Measurements from ENCODE around the gene DTD1.

DTD1 gene

DNA sequence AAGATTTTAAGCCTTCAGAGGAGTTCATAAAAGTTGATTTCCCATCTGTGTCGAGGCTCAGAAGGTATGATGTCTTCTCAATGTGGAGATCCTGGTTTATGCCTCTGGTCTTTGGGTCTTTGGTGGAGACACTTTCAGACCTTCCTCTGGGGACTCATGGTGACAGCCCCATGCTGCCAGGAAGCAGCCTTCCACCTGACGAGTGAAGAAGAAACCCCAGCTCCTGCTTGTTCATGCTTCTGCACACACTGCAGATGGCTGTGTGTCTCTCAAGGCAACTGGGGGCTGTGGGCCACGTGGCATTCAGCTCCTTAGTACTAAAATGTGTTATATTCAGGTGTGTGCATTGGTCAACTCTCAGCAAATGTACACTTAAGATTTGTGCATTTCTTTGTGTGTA lies 220.9 kb downstream of the DTD1 start (continued):
- TF ChIP-seq, protein P1, sequence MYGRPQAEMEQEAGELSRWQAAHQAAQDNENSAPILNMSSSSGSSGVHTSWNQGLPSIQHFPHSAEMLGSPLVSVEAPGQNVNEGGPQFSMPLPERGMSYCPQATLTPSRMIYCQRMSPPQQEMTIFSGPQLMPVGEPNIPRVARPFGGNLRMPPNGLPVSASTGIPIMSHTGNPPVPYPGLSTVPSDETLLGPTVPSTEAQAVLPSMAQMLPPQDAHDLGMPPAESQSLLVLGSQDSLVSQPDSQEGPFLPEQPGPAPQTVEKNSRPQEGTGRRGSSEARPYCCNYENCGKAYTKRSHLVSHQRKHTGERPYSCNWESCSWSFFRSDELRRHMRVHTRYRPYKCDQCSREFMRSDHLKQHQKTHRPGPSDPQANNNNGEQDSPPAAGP (tag by site-specific recombination; IDR thresholded peaks at IDR 0.05) = no peak
- TF ChIP-seq, protein P2, sequence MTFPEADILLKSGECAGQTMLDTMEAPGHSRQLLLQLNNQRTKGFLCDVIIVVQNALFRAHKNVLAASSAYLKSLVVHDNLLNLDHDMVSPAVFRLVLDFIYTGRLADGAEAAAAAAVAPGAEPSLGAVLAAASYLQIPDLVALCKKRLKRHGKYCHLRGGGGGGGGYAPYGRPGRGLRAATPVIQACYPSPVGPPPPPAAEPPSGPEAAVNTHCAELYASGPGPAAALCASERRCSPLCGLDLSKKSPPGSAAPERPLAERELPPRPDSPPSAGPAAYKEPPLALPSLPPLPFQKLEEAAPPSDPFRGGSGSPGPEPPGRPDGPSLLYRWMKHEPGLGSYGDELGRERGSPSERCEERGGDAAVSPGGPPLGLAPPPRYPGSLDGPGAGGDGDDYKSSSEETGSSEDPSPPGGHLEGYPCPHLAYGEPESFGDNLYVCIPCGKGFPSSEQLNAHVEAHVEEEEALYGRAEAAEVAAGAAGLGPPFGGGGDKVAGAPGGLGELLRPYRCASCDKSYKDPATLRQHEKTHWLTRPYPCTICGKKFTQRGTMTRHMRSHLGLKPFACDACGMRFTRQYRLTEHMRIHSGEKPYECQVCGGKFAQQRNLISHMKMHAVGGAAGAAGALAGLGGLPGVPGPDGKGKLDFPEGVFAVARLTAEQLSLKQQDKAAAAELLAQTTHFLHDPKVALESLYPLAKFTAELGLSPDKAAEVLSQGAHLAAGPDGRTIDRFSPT (tag by site-specific recombination; IDR thresholded peaks at IDR 0.05) = no peak

DNA sequence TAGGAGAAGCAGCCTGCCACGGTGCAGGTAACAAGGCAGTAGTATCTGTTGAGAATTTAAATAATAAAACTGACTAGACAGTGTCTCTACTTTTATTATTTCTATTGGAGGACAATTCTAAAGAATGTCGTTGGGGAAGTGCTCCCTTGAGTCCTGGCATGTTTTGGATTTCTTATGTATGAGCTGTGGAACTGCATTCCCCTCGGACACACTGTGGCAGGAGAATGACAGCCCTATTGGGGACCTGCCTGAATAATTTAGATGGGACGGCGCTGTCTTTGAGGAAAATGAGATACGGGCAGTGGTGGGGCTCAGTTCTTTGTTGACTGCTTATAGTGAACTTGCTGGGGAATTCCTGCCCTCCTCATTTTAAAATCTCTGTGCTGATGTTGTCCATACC lies 223.3 kb downstream of the DTD1 start:
- CTCF ChIA-PET = no interaction called here
- POLR2A ChIA-PET = no interaction called here
- H3K36me3 ChIP-seq (ENCODE audit: control insufficient read depth in 2 of 2, insufficient read depth in 1 of 2, low read length in 2 of 2) = no peaks in the 10 kb centered on the region
- H3K4me3 ChIP-seq (ENCODE audit: low read depth, low read length) = no peak overlapping the region
- no peaks in the 10 kb centered on the region for H3K9me3 ChIP-seq (ENCODE audit: control insufficient read depth, insufficient read depth, low read depth, low read length)
- TF ChIP-seq ZNF184 (tag by site-specific recombination; IDR thresholded peaks at IDR 0.05) (no peak), ZBTB1 (tag by site-specific recombination; IDR thresholded peaks at IDR 0.05) (no peak), ZXDB (tag by site-specific recombination; IDR thresholded peaks at IDR 0.05) (no peak), ZNF169 (tag by site-specific recombination; IDR thresholded peaks at IDR 0.05) (no peak), ZNF23 (tag by site-specific recombination; IDR thresholded peaks at IDR 0.05; ENCODE audit: borderline replicate concordance) (no peak), GLI4 (tag by site-specific recombination; IDR thresholded peaks at IDR 0.05) (no peak), ZNF501 (tag by site-specific recombination; IDR thresholded peaks at IDR 0.05) (no peak), KLF1 (tag by site-specific recombination; IDR thresholded peaks at IDR 0.05) (no peak), ZFP69B (tag by site-specific recombination; IDR thresholded peaks at IDR 0.05) (no peak), SCRT1 (tag by site-specific recombination; IDR thresholded peaks at IDR 0.05; ENCODE audit: borderline replicate concordance) (no peak), ZNF776 (tag by site-specific recombination; IDR thresholded peaks at IDR 0.05; ENCODE audit: borderline replicate concordance) (no peak)
- TF ChIP-seq, protein P3, sequence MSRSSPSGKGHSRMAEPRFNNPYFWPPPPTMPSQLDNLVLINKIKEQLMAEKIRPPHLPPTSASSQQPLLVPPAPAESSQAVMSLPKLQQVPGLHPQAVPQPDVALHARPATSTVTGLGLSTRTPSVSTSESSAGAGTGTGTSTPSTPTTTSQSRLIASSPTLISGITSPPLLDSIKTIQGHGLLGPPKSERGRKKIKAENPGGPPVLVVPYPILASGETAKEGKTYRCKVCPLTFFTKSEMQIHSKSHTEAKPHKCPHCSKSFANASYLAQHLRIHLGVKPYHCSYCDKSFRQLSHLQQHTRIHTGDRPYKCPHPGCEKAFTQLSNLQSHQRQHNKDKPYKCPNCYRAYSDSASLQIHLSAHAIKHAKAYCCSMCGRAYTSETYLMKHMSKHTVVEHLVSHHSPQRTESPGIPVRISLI (tag by site-specific recombination; IDR thresholded peaks at IDR 0.05) = no peak
- TF ChIP-seq, protein P4, sequence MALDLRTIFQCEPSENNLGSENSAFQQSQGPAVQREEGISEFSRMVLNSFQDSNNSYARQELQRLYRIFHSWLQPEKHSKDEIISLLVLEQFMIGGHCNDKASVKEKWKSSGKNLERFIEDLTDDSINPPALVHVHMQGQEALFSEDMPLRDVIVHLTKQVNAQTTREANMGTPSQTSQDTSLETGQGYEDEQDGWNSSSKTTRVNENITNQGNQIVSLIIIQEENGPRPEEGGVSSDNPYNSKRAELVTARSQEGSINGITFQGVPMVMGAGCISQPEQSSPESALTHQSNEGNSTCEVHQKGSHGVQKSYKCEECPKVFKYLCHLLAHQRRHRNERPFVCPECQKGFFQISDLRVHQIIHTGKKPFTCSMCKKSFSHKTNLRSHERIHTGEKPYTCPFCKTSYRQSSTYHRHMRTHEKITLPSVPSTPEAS (tag by site-specific recombination; IDR thresholded peaks at IDR 0.05) = no peak
- H3K4me1 ChIP-seq (ENCODE audit: control insufficient read depth, insufficient read depth, low read length) = no peaks in the 10 kb centered on the region
- no peak overlapping the region for H3K27ac ChIP-seq (ENCODE audit: extremely low read depth, low read depth, low read length)

DNA sequence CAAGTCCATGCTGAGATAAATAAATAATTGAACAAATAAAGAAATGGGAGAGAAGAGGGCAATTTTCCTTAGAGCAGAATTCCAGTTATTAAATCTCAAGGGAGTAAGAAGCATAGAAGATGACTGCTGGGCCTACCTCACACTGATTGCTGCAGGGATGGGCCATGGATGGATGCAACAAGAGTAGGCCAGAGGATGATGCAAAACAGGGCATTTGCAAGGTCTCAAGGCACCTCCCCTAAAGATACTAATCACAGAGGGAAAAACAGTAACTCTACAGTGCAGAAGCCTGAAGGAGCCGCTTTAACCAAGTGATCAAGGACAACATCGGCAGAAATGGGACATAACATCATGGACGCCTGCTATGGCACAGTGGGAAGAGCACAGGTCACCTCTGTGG lies 224.1 kb downstream of the DTD1 start:
- Histone ChIP-seq H3K36me3 (ENCODE audit: control insufficient read depth in 2 of 2, insufficient read depth in 1 of 2, low read length in 2 of 2) (no peaks in the 10 kb centered on the region), H3K4me3 (ENCODE audit: low read depth, low read length) (no peak overlapping the region), H3K9me3 (ENCODE audit: control insufficient read depth, insufficient read depth, low read depth, low read length) (no peaks in the 10 kb centered on the region), H3K27ac (ENCODE audit: extremely low read depth, low read depth, low read length) (no peak overlapping the region), H3K4me1 (ENCODE audit: control insufficient read depth, insufficient read depth, low read length) (no peaks in the 10 kb centered on the region)
- no peak for TF ChIP-seq ZNF404 (tag by site-specific recombination; IDR thresholded peaks at IDR 0.05)
- no peak for TF ChIP-seq ZFP69B (tag by site-specific recombination; IDR thresholded peaks at IDR 0.05)
- no peak for TF ChIP-seq ZNF223 (tag by site-specific recombination; IDR thresholded peaks at IDR 0.05)
- no peak for TF ChIP-seq RBAK (tag by site-specific recombination; IDR thresholded peaks at IDR 0.05)
- no peak for TF ChIP-seq ZNF521 (tag by site-specific recombination; IDR thresholded peaks at IDR 0.05)
- POLR2A ChIA-PET = no interaction called here
- CTCF ChIA-PET = no interaction called here

Data from HEK293 (cell line).